Esophagus (tissue), 2 donors: Measurements from ENCODE around the gene CNTNAP3. TPM values are rescaled to one million over a fixed set of nuclear protein-coding genes. Genes with fewer than 3 reads are reported as not detected.
"Not testable (repeated sequence)": the region's sequence is repeated elsewhere in the genome, so short reads cannot be mapped to it uniquely, and the experiment has no call there.

Source experiments
- H3K27ac ChIP-seq, 2 donors: one replicate each; pipeline ENCODE4 v1.5.1; 2013; ENCODE audit warnings: low read depth in 2 of 2, mild to moderate bottlenecking in 2 of 2, inconsistent platforms in 1 of 2, low read length in 1 of 2, moderate library complexity in 1 of 2
- H3K27me3 ChIP-seq, 2 donors: one replicate each; pipeline ENCODE4 v1.6.1; 2013; ENCODE audit warnings: low read length in 2 of 2, control low read depth in 1 of 2, mild to moderate bottlenecking in 1 of 2; ENCODE audit not compliant: insufficient read depth in 2 of 2, control insufficient read depth in 1 of 2
- H3K36me3 ChIP-seq, 2 donors: one replicate each; pipeline ENCODE4 v1.6.1; 2013; ENCODE audit warnings: low read length in 1 of 2; ENCODE audit not compliant: control insufficient read depth in 2 of 2, insufficient read depth in 2 of 2
- H3K4me1 ChIP-seq, 2 donors: one replicate each; pipeline ENCODE4 v1.6.1; 2013; ENCODE audit warnings: low read length in 1 of 2; ENCODE audit not compliant: control insufficient read depth in 2 of 2, insufficient read depth in 2 of 2
- H3K4me3 ChIP-seq, 2 donors: one replicate each; pipeline ENCODE4 v1.5.1; 2013; ENCODE audit warnings: low read length in 2 of 2, mild to moderate bottlenecking in 2 of 2, low read depth in 1 of 2, moderate library complexity in 1 of 2
- H3K9me3 ChIP-seq, 2 donors: one replicate each; pipeline ENCODE4 v1.6.1; 2013; ENCODE audit warnings: mild to moderate bottlenecking in 2 of 2, low read depth in 1 of 2, low read length in 1 of 2, moderate library complexity in 1 of 2; ENCODE audit not compliant: control insufficient read depth in 2 of 2, insufficient read depth in 1 of 2
- WGBS, 2 donors: extraction: QIAGEN DNeasy Blood & Tissue Kit; methylation state at CpG; one replicate each; pipeline ENCODE4 v1.1.7; 2013; 5-methylcytosine and 5-hydroxymethylcytosine counted together
- polyA plus RNA-seq, 2 donors: library from polyadenylated mRNA; stranded (reverse); fragments of 200-250 nt; gene quantifications; one replicate each; pipeline ENCODE4 v1.2.3, GENCODE V29; 2013
- donor health status: healthy with polysubstance abuse.
- donor health status: Bipolar disorder and iron deficiency.

Gene CNTNAP3
- polyA plus RNA-seq, 2 donors = 4.5 to 5.2 TPM

DNA sequence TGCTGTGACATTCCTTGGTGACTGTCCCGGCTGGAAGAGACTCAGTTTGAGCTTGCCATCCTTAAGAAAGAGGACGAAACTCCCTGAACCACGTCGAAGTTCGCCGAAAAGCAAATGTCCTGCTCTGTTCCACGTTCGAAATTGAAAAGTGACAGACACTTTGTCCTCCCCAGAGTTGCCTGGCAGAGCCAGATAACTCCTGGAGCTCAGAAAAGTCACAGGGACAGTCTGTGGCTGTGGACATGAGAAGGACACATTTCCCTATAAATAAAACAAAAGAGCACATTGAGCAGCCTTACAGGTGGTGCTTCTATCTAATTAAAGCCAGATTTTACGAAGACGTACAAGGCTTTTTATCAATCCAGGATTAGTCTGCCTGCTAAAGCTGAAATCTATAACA lies 116.6 kb downstream of the CNTNAP3 start:
- not testable (repeated sequence) for H3K36me3 ChIP-seq, H3K4me3 ChIP-seq, H3K27me3 ChIP-seq, H3K27ac ChIP-seq, H3K9me3 ChIP-seq, H3K4me1 ChIP-seq
- no CpG with 5 or more reads among the region's 10 CpGs for WGBS, 2 donors

GRCh38 chr9:39157714-39158113 lies 130.3 kb downstream of the CNTNAP3 start:
- H3K9me3 ChIP-seq, H3K36me3 ChIP-seq, H3K27me3 ChIP-seq, H3K4me3 ChIP-seq, H3K27ac ChIP-seq, H3K4me1 ChIP-seq: not testable (repeated sequence)
- WGBS, 2 donors = no CpG with 5 or more reads among the region's 3 CpGs

- not testable (repeated sequence) for H3K36me3 ChIP-seq, H3K27ac ChIP-seq, H3K4me3 ChIP-seq, H3K27me3 ChIP-seq, H3K9me3 ChIP-seq, H3K4me1 ChIP-seq
- WGBS, 2 donors = 49 to 77% methylated on average over 45 to 50 of the region's 51 CpGs
Measured at GRCh38 chr9:39132826-39133552, 155.0 kb downstream of the CNTNAP3 start.

DNA sequence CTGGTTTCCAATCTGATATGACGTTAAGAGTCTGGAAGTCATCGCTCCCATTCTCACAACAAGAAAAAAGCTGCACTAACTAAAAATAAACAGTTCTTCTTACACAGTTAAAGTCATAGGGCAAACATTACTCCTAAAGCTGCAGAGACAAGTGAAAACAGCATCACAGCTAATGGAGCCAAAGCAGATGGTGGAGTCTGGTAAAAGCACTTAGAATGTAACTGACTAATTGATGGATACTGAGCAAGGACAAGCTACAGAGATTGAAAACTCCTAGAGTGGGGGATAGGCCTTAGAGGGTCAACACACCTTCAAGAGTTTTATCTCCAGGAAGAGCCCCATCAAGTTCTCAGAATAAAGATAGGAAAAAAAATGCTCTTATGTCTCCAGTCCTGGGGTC lies 166.6 kb downstream of the CNTNAP3 start:
- not testable (repeated sequence) for H3K4me3 ChIP-seq, H3K4me1 ChIP-seq, H3K27me3 ChIP-seq, H3K27ac ChIP-seq, H3K36me3 ChIP-seq, H3K9me3 ChIP-seq
- WGBS, 2 donors = 80 to 90% methylated on average over 1 of the region's 2 CpGs

GRCh38 chr9:39111746-39112145 lies 176.2 kb downstream of the CNTNAP3 start:
- H3K27ac ChIP-seq, H3K9me3 ChIP-seq: not testable (repeated sequence)

DNA sequence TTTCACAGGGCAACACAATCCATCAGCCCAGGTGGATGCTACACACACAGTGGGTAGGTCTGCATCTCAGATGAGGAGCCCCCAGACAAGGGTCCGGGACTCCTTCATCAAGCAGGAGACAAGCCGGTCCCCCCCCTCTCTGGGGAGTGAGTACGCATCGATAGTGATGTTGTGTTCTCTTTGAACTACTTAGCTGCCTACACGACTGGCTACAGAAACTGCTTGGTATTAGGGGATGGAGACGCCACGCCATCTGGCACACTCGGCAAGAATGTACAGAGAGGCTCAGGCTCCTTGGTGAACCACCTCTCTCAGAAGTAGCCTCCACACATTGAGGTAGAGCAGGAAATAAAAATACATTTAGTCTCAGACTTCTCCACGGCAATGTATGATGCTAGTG lies 179.8 kb downstream of the CNTNAP3 start:
- Histone ChIP-seq H3K4me1 (no peaks in the 10 kb centered on the region), H3K27ac (no peak overlapping the region), H3K9me3 (no peaks in the 10 kb centered on the region), H3K4me3 (no peak overlapping the region), H3K36me3 (no peaks in the 10 kb centered on the region), H3K27me3 (no peaks in the 10 kb centered on the region)
- 86 to 95% methylated on average over 9 of the region's 9 CpGs for WGBS, 2 donors

More at GRCh38 chr9:39111746-39112145, 176.2 kb downstream of the CNTNAP3 start:
- H3K36me3 ChIP-seq, H3K4me3 ChIP-seq, H3K4me1 ChIP-seq, H3K27me3 ChIP-seq: not testable (repeated sequence)

GRCh38 chr9:39097208-39097607 lies 190.8 kb downstream of the CNTNAP3 start:
- not testable (repeated sequence) for H3K4me3 ChIP-seq, H3K27me3 ChIP-seq, H3K9me3 ChIP-seq, H3K27ac ChIP-seq, H3K4me1 ChIP-seq, H3K36me3 ChIP-seq
- WGBS, 2 donors = 90% methylated on average over 1 of the region's 1 CpG; no CpG with 5 or more reads in 1 of the 2 donors

- not testable (repeated sequence) for H3K4me1 ChIP-seq, H3K9me3 ChIP-seq, H3K36me3 ChIP-seq, H3K27me3 ChIP-seq, H3K27ac ChIP-seq, H3K4me3 ChIP-seq
- 51 to 56% methylated on average over 5 of the region's 5 CpGs for WGBS, 2 donors
Measured at GRCh38 chr9:39085311-39085710, 202.7 kb downstream of the CNTNAP3 start.

DNA sequence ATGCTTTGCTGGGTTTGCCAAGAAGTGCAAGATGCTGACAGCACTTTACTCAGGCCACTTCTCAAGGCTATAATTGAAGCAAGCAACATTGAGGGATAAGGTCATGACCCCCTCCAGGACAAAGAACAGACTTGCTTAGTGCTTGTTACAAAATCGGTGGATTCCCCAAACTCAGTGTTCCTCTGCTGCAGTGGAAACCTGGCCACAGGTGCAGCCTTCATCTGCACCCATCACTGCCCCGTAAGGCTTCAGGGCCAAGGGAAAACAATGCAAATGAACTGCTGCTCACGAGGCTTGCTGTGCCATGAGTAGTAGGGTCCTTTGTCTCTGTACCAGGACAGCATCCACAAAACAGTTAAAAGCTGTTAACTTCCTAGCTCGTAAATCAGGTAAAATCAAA lies 205.4 kb downstream of the CNTNAP3 start:
- WGBS, 2 donors = 73 to 81% methylated on average over 4 of the region's 4 CpGs

GRCh38 chr9:39080081-39080480 lies 207.9 kb downstream of the CNTNAP3 start:
- H3K36me3 ChIP-seq, H3K27me3 ChIP-seq, H3K27ac ChIP-seq, H3K4me1 ChIP-seq, H3K9me3 ChIP-seq, H3K4me3 ChIP-seq: not testable (repeated sequence)
- WGBS, 2 donors = 67 to 88% methylated on average over 2 to 3 of the region's 3 CpGs

More for the DNA sequence above, 205.4 kb downstream of the CNTNAP3 start:
- H3K4me1 ChIP-seq, H3K9me3 ChIP-seq, H3K27me3 ChIP-seq, H3K36me3 ChIP-seq, H3K27ac ChIP-seq, H3K4me3 ChIP-seq: not testable (repeated sequence)
